ENCODE measurements around the gene PAX5. TPM values are rescaled to one million over a fixed set of nuclear protein-coding genes. Genes with fewer than 3 reads are reported as not detected.

PAX5 gene
- total and polyA plus RNA-seq, 4 donors, result 0.08 to 2.3 (median 0.40) TPM

DNA sequence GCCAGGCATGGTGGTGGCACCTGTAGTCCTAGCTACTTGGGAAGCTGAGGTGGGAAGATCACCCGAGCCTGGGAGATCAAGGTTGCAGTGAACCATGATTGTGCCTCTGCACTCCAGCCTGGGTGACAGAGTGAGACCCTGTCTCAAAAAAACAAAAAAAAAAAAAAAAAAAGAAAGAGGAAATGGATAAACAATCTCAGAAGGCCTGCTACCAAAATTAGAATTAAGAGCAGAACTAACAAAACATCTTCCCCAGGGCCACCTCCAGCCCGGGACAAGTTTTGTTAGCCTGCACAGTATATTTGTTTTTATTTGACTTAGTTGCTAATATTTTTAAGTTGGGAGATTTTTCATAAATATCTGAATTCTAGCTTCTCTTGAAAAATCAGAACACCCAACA, 23.1 kb downstream of the PAX5 start:
- 68 to 72% methylated on average over 2 of the region's 2 CpGs for WGBS, 2 donors
- no peak overlapping the region for H3K9ac ChIP-seq (ENCODE audit: insufficient read depth in 1 of 2, low read length in 2 of 2)
- no peak overlapping the region for H3K4me3 ChIP-seq
- peaks cover 8 to 55% (median 23%) of the 10 kb centered on the region in 3 donors for H3K27me3 ChIP-seq (ENCODE audit: control insufficient read depth in 3 of 3, insufficient read depth in 3 of 3, low read length in 2 of 3)
- ATAC-seq (ENCODE audit: insufficient read depth, low FRiP score) (no peak), DNase-seq (no peak)
- H3K4me1 ChIP-seq (ENCODE audit: control insufficient read depth in 5 of 5, insufficient read depth in 5 of 5, low read length in 5 of 5), result peaks cover 0 to 1% (median 0%) of the 10 kb centered on the region in 5 donors
- TF ChIP-seq, protein P1, sequence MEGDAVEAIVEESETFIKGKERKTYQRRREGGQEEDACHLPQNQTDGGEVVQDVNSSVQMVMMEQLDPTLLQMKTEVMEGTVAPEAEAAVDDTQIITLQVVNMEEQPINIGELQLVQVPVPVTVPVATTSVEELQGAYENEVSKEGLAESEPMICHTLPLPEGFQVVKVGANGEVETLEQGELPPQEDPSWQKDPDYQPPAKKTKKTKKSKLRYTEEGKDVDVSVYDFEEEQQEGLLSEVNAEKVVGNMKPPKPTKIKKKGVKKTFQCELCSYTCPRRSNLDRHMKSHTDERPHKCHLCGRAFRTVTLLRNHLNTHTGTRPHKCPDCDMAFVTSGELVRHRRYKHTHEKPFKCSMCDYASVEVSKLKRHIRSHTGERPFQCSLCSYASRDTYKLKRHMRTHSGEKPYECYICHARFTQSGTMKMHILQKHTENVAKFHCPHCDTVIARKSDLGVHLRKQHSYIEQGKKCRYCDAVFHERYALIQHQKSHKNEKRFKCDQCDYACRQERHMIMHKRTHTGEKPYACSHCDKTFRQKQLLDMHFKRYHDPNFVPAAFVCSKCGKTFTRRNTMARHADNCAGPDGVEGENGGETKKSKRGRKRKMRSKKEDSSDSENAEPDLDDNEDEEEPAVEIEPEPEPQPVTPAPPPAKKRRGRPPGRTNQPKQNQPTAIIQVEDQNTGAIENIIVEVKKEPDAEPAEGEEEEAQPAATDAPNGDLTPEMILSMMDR (IDR thresholded peaks at IDR 0.05; ENCODE audit: control extremely low read depth, extremely low read depth), result no peak
- no peaks in the 10 kb centered on the region for H3K36me3 ChIP-seq (ENCODE audit: control insufficient read depth in 4 of 4, insufficient read depth in 4 of 4, low read length in 4 of 4)
- no peak overlapping the region for H3K27ac ChIP-seq (ENCODE audit: low read depth in 1 of 2, low read length in 1 of 2)
- H3K9me3 ChIP-seq (ENCODE audit: control insufficient read depth in 4 of 4, insufficient read depth in 3 of 4, low read length in 3 of 4), result peaks cover 0 to 6% (median 0%) of the 10 kb centered on the region in 4 donors

DNA sequence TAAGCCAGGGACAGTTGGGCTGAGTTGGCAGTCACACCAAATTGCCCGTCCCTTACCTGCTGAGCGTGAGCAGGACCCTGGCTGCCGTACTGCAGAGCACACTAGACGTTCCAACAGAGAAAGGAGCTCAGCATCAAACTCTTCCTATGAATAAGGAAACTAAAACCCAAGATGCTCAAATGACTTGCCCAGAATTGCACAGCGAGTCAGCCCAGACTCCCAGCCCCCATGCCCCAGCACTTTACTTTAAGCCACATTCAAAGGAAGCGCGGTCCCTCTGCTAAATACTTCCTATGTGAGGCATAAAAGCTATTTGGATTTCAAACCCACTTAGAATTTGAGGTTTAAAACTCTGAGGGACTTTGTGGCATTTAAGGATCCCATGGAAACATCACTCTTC, 23.9 kb downstream of the PAX5 start:
- H3K36me3 ChIP-seq (ENCODE audit: control insufficient read depth in 4 of 4, insufficient read depth in 4 of 4, low read length in 4 of 4), result no peaks in the 10 kb centered on the region
- H3K4me3 ChIP-seq, result no peak overlapping the region
- H3K9me3 ChIP-seq (ENCODE audit: control insufficient read depth in 4 of 4, insufficient read depth in 3 of 4, low read length in 3 of 4), result peaks cover 0 to 6% (median 0%) of the 10 kb centered on the region in 4 donors
- TF ChIP-seq, protein P1 (IDR thresholded peaks at IDR 0.05; ENCODE audit: control extremely low read depth, extremely low read depth), result no peak
- no peak overlapping the region for H3K27ac ChIP-seq (ENCODE audit: low read depth in 1 of 2, low read length in 1 of 2)
- H3K27me3 ChIP-seq (ENCODE audit: control insufficient read depth in 3 of 3, insufficient read depth in 3 of 3, low read length in 2 of 3), result peaks cover 8 to 60% (median 30%) of the 10 kb centered on the region in 3 donors
- DNase-seq, result no peak
- 68 to 74% methylated on average over 7 of the region's 7 CpGs for WGBS, 2 donors
- peaks cover 0 to 1% (median 0%) of the 10 kb centered on the region in 5 donors for H3K4me1 ChIP-seq (ENCODE audit: control insufficient read depth in 5 of 5, insufficient read depth in 5 of 5, low read length in 5 of 5)
- no peak for ATAC-seq (ENCODE audit: insufficient read depth, low FRiP score)
- no peak overlapping the region for H3K9ac ChIP-seq (ENCODE audit: insufficient read depth in 1 of 2, low read length in 2 of 2)

GRCh38 chr9:37007295-37007694, 26.8 kb downstream of the PAX5 start:
- H3K4me1 ChIP-seq (ENCODE audit: control insufficient read depth in 5 of 5, insufficient read depth in 5 of 5, low read length in 5 of 5), result peaks cover 0 to 3% (median 0%) of the 10 kb centered on the region in 5 donors
- 86% methylated on average over 13 of the region's 13 CpGs for WGBS, 2 donors
- H3K9me3 ChIP-seq (ENCODE audit: control insufficient read depth in 4 of 4, insufficient read depth in 3 of 4, low read length in 3 of 4), result peaks cover 0 to 4% (median 0%) of the 10 kb centered on the region in 4 donors
- ATAC-seq (ENCODE audit: insufficient read depth, low FRiP score) (no peak), DNase-seq (no peak)
- peaks cover 4 to 76% (median 51%) of the 10 kb centered on the region in 3 donors for H3K27me3 ChIP-seq (ENCODE audit: control insufficient read depth in 3 of 3, insufficient read depth in 3 of 3, low read length in 2 of 3)
- no peaks in the 10 kb centered on the region for H3K36me3 ChIP-seq (ENCODE audit: control insufficient read depth in 4 of 4, insufficient read depth in 4 of 4, low read length in 4 of 4)
- TF ChIP-seq, protein P1 (IDR thresholded peaks at IDR 0.05; ENCODE audit: control extremely low read depth, extremely low read depth), result no peak
- H3K27ac ChIP-seq (ENCODE audit: low read depth in 1 of 2, low read length in 1 of 2), result no peak overlapping the region
- H3K4me3 ChIP-seq, result no peak overlapping the region
- no peak overlapping the region for H3K9ac ChIP-seq (ENCODE audit: insufficient read depth in 1 of 2, low read length in 2 of 2)
